Activated CD8-positive, alpha-beta memory T cell treated with anti-CD3 and anti-CD28 coated beads for 36 hours (primary cell): ENCODE measurements around the gene ELP1. TPM values are rescaled to one million over a fixed set of nuclear protein-coding genes. Genes with fewer than 3 reads are reported as not detected.
"Not testable (repeated sequence)": the region's sequence is repeated elsewhere in the genome, so short reads cannot be mapped to it uniquely, and the experiment has no call there.

Experiments used
- CTCF ChIA-PET: fragments of 350-600 bp; sonication (Branson Sonifier 250); formaldehyde crosslinking; loops from one replicate; lab custom pipeline; 2021; ENCODE audit warnings: antibody characterized with exemption; lab: Charles Lee
- POLR2A ChIA-PET: fragments of 350-600 bp; sonication (Branson Sonifier 250); formaldehyde crosslinking; loops from one replicate; lab custom pipeline; 2021; ENCODE audit warnings: antibody characterized with exemption; lab: Charles Lee
- total RNA-seq, 2 experiments: library from RNA; stranded (reverse); gene quantifications; one replicate each; pipeline ENCODE4 v1.2.3, GENCODE V29; 2021

The ELP1 gene, protein sequence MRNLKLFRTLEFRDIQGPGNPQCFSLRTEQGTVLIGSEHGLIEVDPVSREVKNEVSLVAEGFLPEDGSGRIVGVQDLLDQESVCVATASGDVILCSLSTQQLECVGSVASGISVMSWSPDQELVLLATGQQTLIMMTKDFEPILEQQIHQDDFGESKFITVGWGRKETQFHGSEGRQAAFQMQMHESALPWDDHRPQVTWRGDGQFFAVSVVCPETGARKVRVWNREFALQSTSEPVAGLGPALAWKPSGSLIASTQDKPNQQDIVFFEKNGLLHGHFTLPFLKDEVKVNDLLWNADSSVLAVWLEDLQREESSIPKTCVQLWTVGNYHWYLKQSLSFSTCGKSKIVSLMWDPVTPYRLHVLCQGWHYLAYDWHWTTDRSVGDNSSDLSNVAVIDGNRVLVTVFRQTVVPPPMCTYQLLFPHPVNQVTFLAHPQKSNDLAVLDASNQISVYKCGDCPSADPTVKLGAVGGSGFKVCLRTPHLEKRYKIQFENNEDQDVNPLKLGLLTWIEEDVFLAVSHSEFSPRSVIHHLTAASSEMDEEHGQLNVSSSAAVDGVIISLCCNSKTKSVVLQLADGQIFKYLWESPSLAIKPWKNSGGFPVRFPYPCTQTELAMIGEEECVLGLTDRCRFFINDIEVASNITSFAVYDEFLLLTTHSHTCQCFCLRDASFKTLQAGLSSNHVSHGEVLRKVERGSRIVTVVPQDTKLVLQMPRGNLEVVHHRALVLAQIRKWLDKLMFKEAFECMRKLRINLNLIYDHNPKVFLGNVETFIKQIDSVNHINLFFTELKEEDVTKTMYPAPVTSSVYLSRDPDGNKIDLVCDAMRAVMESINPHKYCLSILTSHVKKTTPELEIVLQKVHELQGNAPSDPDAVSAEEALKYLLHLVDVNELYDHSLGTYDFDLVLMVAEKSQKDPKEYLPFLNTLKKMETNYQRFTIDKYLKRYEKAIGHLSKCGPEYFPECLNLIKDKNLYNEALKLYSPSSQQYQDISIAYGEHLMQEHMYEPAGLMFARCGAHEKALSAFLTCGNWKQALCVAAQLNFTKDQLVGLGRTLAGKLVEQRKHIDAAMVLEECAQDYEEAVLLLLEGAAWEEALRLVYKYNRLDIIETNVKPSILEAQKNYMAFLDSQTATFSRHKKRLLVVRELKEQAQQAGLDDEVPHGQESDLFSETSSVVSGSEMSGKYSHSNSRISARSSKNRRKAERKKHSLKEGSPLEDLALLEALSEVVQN (N-terminal part only)
- 10 to 100 TPM; 34.1 to 35.7 TPM for total RNA-seq

DNA sequence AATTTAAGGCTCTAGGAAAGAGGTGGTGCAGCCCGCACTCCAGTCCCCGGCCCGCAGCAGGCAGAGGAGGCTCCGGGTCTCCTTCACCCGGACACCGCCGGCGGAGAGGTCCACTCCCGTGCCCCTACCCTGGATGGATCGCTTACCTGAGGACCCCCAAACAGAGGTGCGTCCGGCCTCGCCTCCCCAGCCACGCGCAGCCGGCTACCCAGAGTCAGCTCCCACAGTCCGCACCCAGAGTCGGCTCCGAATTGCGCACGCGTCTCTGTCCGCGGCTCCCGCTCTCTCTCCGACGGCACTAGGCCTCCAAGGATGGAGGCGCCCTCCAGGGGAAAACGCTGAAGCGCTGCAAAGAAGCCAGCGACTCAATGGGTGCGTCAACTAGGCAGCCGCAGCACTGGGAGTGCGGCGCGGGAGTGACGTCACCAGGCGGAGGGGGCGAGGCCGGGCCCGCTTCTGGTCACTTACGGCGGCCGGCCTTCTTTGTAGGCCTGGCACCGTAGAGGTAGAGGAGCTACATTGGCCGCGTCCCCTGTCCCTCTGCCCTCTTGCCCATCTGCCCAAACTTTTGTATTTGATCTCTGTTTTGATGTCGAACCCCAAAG, at the start of gene ELP1:
Gene ELP1 (minus strand): TSS at position 407 of the 605 bp plus-strand sequence. CDS start 2,978 bp downstream, outside the sequence.
- ChIA-PET POLR2A (interaction anchor here (0.9 kb wide), 1 partner anchor 250 kb away, joined by 4 read pairs; no protein-coding TSS in a partner anchor), CTCF (no interaction called here)

DNA sequence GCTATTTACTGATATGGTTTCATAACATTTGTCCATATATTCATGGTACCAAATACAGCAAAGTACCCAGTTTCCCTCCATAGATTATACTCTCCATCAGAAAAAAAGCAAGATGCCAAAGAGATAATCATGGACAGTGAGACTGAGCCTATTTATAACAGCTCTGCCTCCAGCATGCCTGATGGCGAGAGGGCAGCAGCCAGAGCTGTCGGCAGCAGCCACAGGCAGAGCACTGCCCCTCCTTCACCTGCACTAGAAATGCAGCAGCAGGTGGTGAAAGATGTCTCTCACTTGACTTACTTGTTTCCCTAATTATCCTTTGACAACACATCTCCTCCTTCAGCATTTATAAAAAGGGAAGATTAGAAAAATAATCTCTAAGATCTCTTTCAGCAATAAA, 47.0 kb upstream of the ELP1 start:
- ChIA-PET CTCF (no interaction called here), POLR2A (no interaction called here)

DNA sequence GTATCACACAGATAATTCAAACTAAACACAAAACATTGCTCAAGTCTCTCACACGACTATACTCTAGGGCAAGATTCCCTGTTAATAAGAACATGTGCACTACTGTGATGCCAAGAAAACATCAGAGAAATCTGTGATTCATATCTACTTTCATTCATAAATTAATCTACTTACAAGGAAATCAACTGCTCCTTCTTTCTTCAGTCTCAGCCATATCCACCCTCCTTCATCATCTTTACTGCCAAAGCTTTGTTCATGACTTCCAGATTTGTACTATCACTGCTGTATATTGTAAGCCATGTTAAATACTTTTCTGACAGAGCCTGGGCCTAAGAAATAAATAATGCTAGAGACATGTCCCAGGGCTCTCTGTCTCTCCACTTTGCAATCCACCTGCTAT, 44.3 kb upstream of the ELP1 start:
- POLR2A ChIA-PET = no interaction called here
- CTCF ChIA-PET = no interaction called here

DNA sequence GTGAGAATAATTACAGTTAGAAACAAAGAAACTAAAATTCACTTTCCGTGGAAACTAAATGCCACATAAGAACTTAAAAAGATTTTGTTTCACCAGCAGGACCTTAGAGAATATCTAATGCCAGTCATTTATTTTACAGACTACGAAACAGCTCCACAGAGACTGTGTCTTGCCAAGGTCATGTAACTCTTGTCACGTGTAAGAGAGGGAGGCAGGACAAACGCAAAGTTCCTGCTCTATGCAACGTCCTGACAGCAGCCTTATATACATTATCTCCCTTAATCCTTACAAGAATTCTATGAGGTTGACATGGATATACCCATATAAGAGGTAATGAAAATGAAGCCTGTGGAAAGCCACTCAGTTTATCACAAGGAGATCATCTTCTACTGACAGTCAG, 40.0 kb upstream of the ELP1 start:
- ChIA-PET CTCF (no interaction called here), POLR2A (no interaction called here)

DNA sequence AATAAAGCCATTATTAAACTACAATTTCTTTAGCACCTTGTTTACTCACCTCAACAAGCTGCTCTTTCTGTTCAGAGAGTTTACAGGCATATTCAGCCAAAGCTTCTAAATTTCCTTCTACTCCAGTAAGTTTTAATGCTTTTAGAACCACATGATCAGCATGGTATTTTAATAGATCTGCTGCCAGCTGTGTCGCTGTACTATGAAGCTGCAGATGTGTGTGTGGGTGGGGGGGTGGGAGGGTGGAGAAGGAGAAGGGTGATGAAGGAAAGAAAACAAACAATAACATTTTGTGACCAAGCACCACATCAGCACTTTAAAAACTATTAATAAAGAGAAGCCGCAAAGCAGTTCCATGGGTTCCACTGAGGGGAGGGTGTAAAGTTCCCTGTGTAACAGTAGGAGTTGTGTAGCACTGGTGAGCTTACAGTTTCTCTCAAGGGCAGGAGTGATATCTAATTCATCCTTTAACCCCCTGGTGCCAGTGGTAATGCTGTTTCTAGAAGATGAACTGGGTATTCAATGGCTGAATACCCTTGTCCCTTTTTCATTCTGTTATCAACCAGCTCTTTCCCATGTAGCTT, 38.8 kb upstream of the ELP1 start:
- POLR2A ChIA-PET = no interaction called here
- CTCF ChIA-PET = no interaction called here

DNA sequence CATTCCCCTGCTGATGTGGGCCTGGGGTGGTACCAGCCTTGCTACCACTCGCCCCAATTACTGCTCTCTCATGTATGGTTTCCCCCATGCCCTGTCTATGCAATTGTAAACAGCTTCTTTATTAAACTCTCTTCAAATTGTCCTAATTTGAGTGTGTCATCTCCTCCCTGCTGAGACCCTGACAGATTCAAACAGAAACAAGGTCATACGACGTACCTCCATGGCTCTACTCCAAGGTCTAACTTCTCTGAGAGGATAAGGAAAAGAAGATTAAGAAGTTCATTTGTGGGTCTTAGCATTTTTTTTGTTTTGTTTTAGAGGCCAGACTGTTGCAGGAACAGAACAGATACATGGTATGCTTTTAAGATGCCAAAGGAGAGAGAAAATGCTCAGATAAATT, 38.3 kb upstream of the ELP1 start:
- CTCF ChIA-PET = no interaction called here
- POLR2A ChIA-PET = no interaction called here

DNA sequence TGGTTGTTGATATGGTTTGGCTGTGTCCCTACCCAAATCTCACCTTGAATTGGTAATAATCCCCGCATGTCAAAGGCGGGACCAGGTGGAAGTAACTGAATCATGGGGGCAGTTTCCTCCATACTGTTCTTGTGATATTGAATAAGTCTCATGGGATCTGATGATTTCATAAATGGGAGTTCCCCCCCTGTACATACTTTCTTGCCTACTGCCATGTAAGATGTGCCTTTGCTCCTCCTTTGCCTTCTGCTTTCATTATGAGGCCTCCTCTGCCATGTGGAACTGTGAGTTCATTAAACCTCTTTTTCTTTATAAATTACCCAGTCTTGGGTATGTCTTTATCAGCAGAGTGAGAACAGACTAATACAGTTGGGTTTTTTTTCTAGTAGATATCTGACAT, 37.5 kb upstream of the ELP1 start:
- POLR2A ChIA-PET, CTCF ChIA-PET: not testable (repeated sequence)

DNA sequence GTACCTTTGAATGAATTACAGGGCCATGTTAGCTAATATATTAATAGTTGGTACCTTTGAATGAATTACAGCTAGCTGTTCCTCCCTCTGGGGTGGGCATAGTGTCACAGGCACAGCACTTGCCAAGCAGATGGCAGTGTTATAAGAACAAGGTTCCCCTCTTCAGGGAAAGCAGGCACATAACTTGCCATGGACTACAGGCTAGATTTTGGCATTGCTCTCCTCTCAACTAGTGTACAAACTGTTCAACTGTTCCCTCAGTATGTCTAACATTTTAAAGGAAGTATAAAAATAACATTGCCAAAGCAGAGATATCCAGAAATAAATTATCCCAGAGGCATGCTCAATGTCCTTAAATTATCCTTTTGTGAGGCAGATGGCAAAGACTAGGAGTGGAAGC, 34.0 kb upstream of the ELP1 start:
- ChIA-PET CTCF (no interaction called here), POLR2A (interaction anchor here (0.5 kb wide), 1 partner anchor 86 kb away, joined by 3 read pairs; no protein-coding TSS in a partner anchor)

DNA sequence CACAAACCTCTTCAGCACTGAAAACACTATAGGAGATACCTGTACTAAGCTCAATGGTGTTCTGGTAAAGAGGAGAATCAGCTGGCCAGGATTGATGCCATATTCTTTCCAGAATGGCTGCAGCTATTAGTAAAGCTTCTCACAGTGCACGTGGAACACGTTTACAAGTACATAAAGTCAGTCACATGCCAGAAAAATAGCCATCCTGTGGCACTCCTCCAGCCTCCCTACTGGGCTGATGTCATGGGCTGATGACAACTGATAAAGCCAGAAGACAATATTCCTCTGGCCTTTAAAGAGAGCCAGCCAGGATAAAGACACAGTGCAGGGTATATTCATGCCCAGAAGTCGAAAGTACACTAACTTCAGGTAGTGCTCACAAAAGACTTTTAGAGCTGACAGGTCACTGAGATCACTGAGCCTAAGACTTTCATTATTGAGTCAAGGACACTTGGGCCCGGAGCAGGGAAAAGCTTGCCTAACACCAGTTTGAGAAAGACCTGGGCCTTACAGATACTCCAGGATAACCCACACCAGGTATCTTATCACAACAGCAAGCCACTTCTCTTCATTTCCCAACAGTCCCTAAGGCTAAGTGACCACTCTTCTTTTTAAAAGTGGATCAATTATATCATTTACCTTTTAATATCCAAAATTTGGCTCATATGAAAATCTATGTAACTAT, 29.7 kb upstream of the ELP1 start:
- ChIA-PET POLR2A (no interaction called here), CTCF (no interaction called here)

DNA sequence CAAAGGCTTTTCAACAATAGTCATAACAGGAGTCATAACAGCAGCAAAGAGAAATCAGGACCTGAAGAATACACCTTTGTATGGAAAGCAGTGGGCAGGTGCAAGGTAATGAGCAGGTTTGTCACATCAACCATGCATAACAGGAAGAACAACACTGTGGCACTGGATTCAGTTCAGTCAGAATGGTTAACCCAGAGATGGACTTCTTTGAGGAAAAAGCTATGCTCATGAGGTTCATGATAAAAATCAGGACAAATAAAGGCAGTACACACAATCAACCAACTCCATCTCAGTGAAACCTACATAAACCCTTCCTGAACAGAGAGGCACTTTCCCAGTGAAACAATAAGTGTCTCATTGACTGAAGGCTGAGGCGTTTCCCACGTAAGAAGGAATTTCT, 27.2 kb upstream of the ELP1 start:
- POLR2A ChIA-PET = no interaction called here
- CTCF ChIA-PET = no interaction called here

DNA sequence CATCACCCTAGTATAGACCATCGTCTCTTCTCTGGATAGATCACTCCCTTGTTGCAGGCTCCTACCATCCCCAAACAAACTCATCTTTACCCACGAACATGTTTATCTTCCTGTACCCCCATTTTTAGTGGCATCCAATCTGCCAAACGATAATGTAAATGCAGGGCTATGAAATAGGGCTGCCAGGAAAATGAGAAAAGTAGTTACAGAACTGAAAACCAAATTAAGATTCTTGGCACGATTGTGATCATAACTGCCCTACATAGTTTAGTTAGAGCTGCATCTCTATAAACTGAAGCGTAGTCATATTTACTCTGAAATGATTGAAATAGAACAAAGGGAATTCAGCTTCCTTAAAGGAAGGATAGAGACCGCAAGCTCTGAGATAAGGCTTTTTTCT, 26.4 kb upstream of the ELP1 start:
- ChIA-PET POLR2A (no interaction called here), CTCF (no interaction called here)

DNA sequence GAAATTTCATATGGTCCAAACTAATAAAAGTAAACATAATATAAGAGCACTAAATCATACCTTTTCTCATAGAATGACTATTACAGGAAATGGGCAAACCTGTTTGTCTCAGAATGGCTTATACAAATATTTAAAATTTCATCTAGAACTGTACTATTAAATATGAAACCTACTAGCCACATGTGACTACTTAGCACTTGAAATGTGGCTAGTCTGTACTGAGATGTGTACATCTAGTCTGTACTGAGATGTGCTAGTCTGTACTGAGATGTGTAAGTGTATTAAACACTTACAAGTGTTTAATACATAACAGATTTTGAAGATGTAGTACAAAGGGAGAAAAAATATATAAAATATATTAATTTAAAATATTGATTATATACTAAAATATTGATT, 22.7 kb upstream of the ELP1 start:
- POLR2A ChIA-PET = no interaction called here
- CTCF ChIA-PET = interaction anchor here (0.6 kb wide), 1 partner anchor 288 kb away, joined by 3 read pairs; no protein-coding TSS in a partner anchor

DNA sequence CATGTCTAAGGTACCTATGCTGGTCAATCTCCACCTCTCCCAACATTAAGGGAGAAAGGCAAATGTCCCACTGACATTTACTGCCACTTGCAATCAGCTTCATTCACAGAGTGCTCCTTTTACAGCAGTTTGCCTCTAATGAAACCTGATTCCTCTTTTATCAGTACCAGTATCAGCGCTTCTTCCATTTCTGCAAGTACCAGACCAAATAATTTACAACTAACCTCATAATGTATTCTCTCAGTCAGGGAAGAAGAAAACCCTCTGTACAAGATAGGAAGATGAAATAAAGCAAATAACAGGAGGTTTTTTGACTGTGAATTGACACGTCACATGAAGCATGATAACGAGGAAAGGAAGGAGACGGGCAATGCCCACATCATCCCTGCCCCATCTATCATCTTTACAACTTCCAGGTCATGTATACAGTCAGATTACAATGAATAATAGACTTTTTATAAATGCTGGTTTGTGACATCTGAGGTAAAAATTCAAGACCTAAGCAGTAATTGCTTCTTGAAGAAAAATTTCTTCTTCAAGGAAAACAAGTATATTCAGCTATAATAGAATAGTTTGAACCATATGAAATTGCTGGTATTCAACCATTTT, 22.2 kb upstream of the ELP1 start:
- POLR2A ChIA-PET = no interaction called here
- CTCF ChIA-PET = interaction anchor here (0.6 kb wide), 1 partner anchor 288 kb away, joined by 3 read pairs; no protein-coding TSS in a partner anchor

DNA sequence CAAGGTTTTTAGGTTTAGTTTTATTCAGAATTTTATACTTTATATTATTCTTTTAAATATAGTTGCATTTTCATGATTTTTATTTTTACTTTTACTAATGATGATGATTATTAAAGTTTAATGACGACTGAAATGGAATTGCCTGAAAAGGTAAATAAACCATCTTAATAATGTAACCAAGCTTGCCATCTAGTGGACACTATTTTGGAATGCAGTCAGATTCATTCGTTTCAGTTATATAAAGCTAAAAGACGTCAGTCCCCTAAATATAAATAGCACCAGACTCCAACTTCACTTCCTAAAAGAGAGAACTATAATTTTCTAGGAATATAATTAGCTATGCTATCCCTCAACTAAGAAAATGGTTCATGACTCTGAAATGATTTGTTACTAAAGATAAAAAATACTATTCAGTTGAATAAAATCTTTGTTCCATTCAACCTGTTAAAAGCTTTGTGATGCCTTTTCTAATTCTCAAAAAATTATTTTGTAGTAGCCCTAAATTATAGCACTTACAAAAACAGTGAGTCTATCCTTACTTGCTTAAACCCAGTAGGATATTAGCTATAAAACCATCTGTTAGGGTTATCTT, 20.2 kb upstream of the ELP1 start:
- ChIA-PET CTCF (no interaction called here), POLR2A (no interaction called here)

DNA sequence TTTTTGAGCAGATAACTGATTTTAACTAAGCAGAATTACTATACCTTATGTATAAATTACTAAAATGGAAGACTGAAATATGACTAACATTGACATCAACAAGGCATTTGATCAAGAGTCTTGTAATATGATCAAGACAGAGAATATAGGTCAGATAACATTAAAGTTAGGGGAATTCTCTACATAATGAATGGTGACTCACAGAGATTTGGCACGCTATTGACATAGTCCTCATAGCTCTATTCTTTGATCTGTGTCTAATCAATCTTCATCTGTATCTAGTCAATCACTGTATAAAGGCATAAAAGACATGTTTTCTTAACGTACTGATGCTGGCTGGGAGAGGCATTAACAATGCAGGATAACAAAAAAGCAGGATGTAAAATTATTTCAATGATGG, 17.7 kb upstream of the ELP1 start:
- POLR2A ChIA-PET = no interaction called here
- CTCF ChIA-PET = no interaction called here

DNA sequence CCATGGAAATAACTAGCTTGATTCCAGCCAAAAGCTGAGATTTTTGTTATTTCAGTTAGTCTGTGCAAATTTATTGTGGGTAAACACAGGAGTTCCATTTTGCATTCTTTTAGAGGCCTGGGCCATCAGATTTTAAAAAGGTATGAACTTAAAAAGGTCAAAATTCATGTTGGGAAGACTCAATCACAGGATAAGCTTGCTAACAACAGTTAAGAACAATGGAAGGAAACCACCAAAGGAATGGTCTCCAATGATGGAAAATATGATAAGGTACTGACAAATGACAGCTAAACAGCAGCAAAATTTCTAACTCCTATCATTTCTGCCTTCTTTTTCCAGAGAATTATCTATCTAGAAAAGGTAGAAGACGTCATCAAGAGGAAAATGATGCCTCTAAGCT, 16.2 kb upstream of the ELP1 start:
- CTCF ChIA-PET = no interaction called here
- POLR2A ChIA-PET = interaction anchor here (0.5 kb wide), 1 partner anchor 1374 kb away, joined by 10 read pairs; no protein-coding TSS in a partner anchor

DNA sequence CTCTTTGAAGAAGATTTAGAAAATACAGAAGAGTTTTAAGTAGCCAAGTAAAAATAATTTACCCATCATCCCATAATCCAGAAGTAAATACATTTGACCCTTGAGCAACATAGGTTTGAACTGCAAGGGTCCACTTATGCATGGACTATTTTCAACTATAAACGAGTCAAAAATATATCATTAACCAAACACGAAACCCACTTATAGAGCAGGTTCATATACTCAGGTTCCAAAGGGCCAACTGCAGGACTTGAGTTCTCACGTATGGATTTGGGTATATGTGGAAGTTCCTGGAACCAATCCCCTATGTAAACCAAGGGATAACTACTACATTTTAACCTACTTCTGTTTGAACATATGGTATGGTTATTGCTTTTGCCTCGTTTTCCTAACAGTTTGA, 6.1 kb upstream of the ELP1 start:
- CTCF ChIA-PET = no interaction called here
- POLR2A ChIA-PET = no interaction called here
